ENCODE results near the gene TLE5.
A peak's percentile ranks its signal among the peaks of the same experiment; 100 is the strongest.
"Not testable (repeated sequence)": the region's sequence is repeated elsewhere in the genome, so short reads cannot be mapped to it uniquely, and the experiment has no call there.

The TLE5 gene

GRCh38 chr19:3041761-3042620 lies 20.3 kb downstream of the TLE5 start:
- no peak for DNase-seq

- no peak for DNase-seq
Observed at GRCh38 chr19:3041327-3041726, 21.0 kb downstream of the TLE5 start.

- no peak for DNase-seq
Observed at GRCh38 chr19:3039641-3040077, 22.6 kb downstream of the TLE5 start.

GRCh38 chr19:3039125-3039524 lies 23.2 kb downstream of the TLE5 start:
- DNase-seq: no peak

- no peak for DNase-seq
Observed at GRCh38 chr19:3038214-3038613, 24.1 kb downstream of the TLE5 start.

GRCh38 chr19:3036977-3037544 lies 25.2 kb downstream of the TLE5 start:
- not testable (repeated sequence) for DNase-seq

GRCh38 chr19:3036119-3036976 lies 25.9 kb downstream of the TLE5 start:
- DNase-seq: peak; percentile 27

- DNase-seq: peak; percentile 87
Observed at GRCh38 chr19:3035542-3036118, 26.7 kb downstream of the TLE5 start.

- DNase-seq: no peak
Observed at GRCh38 chr19:3034656-3035541, 27.4 kb downstream of the TLE5 start.

- DNase-seq: no peak
Observed at GRCh38 chr19:3034406-3034655, 28.0 kb downstream of the TLE5 start.

- DNase-seq: no peak
Observed at GRCh38 chr19:3033595-3034405, 28.5 kb downstream of the TLE5 start.

GRCh38 chr19:3031607-3031867 lies 30.8 kb downstream of the TLE5 start:
- no peak for DNase-seq

GRCh38 chr19:3029065-3029923 lies 33.0 kb downstream of the TLE5 start, which contains the start of gene TLE2:
TSS of gene TLE2 (minus strand) at chr19:3029280. CDS start at chr19:3028904, 376 bp downstream.
- DNase-seq: no peak

- DNase-seq: no peak
Observed at GRCh38 chr19:3028305-3029064, 33.8 kb downstream of the TLE5 start.

GRCh38 chr19:3027981-3028304 lies 34.4 kb downstream of the TLE5 start:
- DNase-seq: no peak

- no peak for DNase-seq
Observed at GRCh38 chr19:3027292-3027691, 35.0 kb downstream of the TLE5 start.

GRCh38 chr19:3026768-3027167 lies 35.5 kb downstream of the TLE5 start:
- DNase-seq: no peak

- DNase-seq: no peak
Observed at GRCh38 chr19:3025549-3025886, 36.8 kb downstream of the TLE5 start.

GRCh38 chr19:3024870-3025548 lies 37.3 kb downstream of the TLE5 start:
- DNase-seq: no peak

GRCh38 chr19:3024509-3024869 lies 37.8 kb downstream of the TLE5 start:
- DNase-seq: no peak

Measured in SIG-M5 (cell line).